GM21737 (cell line): ENCODE data around the gene SGPL1.

Source experiments
- ATAC-seq: cut with Tn5 transposase; IDR thresholded peaks from one replicate; pipeline ENCODE4 v1.9.1; 2021; ENCODE audit warnings: mild to moderate bottlenecking, moderate library complexity; ENCODE audit not compliant: unreplicated experiment

SGPL1 gene

GRCh38 chr10:70780370-70780760, 35.4 kb upstream of the SGPL1 start:
- no peak for ATAC-seq

GRCh38 chr10:70780772-70781171, 35.0 kb upstream of the SGPL1 start:
- ATAC-seq, result no peak

GRCh38 chr10:70781461-70782051, 34.2 kb upstream of the SGPL1 start:
- no peak for ATAC-seq

DNA sequence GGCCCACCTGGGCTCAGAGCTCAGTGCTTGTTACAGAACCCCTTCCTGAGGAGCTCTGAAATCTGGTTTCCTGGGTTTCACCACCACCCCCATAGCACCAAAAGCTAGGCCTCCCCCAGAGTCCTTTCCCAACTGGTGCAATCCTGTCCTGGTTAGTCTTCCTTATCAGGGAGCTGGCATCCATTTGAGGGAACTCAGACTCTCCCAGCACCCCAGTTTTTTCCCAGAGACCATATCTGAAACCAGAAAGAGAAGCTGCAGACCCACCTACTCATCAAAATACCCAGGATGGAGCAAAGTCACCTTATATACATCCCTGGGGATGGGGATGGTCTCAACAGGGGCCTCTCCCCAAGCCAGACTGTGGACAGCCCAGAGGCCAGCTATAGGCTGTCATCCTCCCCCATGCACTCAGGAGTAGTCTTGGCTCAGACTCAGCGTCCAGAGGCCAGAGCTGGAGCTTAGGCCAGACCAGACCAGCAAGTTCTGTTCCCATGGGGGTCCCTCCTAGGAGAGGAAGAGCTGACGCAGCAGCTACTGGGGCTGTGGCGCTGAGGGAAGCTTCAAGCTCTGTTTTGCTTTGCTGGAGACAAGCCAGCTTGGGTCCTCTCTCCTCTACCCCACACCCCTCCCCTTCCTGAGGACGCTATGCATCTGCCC, 33.5 kb upstream of the SGPL1 start:
- ATAC-seq, result no peak

DNA sequence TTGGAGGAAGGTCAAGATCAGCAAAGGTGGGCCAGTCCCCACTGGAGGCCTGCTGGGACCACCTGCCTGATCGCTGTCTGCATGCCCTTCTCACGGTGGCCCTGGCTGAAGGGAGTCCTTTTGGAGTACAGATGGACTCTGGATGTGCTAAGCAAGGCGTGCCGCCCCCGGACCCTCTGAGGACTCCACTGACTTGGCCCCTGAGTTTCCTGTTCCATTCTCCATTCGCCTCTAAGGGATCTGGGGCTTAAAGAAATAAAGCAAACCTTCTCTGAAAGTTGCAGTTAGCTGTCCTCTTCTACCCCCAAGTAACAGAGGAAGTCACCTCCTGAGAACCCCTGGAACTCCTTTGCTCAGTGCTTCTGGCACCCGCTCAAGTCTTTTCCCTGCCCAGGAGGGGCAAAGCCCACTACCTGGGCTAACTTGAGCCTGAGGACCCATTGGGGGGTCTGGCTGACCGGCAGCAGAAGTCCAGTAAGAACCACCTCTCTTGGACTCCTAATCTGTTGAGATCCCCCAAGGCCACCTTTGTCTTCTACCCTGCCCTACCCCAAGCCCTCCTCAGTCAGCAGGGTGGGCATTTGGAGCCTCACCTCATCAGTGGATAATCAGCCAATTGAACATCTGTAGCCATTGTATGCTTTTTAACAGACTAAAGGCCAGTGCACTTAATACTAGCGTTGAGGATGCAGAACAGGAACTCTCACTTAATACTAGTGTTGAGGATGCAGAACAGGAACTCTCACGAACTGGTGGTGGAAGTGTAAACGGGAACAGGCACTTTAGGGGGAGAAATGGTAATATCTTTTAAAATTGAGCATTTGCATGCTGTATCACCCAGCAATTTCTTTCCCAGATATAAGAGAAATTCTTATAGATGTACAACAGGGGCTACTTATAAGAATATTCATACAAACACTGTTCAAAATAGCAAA, 32.7 kb upstream of the SGPL1 start:
- no peak for ATAC-seq

DNA sequence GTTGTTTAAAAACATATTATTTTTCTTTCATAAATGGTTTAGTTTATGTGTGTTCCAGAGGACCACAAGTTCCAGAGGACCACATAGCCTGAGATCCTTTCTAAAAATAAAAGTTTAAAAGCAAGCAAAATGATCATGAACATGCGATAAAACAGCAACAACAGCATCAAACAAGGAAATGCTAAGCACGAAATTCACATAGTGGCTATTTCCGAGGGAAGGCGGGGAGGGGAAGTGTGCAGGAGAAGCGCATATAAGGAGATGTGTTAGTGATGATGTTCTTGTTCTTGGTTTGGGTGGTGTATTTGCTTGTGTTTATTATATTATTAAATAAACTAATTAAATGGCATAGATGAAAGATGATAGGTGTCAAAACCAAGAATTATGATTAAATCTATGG, 31.7 kb upstream of the SGPL1 start:
- ATAC-seq, result no peak

DNA sequence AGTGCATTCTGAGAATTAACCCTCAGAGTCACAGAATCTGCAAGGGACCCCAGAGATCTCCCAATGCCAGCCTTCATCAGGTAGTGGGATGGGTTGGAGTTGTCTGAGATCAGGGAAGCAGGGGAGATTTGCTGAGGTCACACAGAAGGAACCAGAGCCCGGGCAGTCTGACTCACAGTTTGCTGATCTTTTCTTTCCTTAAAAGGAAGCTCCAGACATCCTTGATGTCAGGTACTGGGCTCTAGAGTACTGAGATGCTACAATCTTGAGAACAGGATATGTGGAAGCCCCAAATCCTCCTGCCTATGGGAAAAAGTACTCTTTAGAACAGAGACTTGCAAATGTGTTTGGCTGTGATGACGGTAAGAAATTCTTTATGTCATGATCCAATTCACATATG, 31.3 kb upstream of the SGPL1 start:
- ATAC-seq, result no peak

- no peak for ATAC-seq
Observed at GRCh38 chr10:70785190-70785589, 30.6 kb upstream of the SGPL1 start, which contains the start of gene TBATA. Gene TBATA (minus strand): TSS chr10:70785377. CDS start chr10:70783379, 1,998 bp downstream.

- ATAC-seq, result no peak
Observed at GRCh38 chr10:70786799-70787415, 28.8 kb upstream of the SGPL1 start.

DNA sequence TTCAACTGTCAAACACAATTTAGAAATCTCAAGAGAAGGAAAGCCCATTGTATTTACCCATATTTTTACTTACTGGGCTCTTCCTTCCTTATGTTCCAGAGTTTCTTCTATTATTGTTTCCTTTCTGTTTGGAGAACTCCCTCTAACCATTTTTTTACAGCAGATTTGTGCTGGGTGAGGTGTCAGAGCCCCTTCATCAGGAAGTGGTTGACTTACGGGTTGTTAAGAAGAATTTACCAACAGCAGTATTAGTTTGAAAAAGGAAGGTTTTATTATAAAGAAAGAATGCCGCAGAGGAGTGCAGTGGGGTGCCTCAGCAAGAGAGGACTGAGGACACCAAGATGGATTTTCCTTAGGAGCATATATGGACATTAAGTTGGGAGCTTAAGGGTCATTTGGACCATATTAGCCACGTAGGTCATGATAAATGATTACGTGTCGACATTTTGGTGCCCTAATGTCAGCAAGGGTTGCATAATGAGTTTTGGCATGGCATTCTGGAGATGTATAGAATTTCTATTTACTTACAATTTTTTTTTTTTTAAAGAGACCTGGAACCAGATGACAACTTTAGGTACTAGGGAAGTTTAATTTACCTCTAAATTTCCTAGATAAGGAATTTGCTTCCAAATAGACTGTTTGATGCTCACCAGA, 24.2 kb upstream of the SGPL1 start:
- no peak for ATAC-seq

DNA sequence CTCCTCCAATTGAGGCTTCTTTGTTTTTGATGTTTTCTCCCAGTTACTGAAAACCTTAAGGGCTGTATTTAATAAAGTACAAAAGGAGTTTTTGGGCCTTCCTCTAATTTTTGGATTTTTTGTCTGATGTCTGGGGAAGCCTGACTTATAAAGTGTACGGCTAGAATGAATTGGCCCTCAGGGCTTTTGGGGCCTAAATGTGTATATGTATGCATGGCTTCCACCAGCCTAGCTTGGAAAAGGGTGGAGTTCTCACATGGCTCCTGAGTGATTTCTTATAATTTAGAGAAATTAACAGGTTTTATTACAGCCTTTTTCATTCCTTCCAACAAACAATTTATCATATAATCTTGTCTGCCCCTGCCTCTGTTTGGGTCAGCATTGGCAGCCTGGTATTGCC, 20.1 kb upstream of the SGPL1 start:
- no peak for ATAC-seq

DNA sequence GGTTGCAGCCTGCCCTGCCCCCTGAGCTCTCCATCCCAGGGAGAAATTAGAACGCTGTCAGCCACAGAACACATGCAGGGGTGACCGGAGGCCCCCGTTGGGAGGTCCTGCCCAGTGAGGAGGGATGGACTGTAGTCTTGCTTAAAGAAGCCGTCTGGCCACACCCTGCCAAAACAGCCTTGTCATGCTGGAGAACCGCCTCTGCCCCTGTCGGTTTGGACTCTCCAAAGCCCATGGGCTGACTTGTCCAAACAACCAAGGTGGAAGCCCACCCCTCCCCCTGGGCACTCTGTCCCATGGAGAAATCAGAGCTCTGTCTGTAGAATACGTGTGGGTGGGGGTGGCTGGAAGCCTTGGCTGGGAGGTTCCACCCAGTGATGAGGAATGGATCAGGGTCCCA, 17.9 kb upstream of the SGPL1 start:
- ATAC-seq, result no peak

GRCh38 chr10:70799124-70799523, 16.6 kb upstream of the SGPL1 start:
- ATAC-seq, result no peak

GRCh38 chr10:70801854-70802253, 13.9 kb upstream of the SGPL1 start:
- ATAC-seq, result no peak

DNA sequence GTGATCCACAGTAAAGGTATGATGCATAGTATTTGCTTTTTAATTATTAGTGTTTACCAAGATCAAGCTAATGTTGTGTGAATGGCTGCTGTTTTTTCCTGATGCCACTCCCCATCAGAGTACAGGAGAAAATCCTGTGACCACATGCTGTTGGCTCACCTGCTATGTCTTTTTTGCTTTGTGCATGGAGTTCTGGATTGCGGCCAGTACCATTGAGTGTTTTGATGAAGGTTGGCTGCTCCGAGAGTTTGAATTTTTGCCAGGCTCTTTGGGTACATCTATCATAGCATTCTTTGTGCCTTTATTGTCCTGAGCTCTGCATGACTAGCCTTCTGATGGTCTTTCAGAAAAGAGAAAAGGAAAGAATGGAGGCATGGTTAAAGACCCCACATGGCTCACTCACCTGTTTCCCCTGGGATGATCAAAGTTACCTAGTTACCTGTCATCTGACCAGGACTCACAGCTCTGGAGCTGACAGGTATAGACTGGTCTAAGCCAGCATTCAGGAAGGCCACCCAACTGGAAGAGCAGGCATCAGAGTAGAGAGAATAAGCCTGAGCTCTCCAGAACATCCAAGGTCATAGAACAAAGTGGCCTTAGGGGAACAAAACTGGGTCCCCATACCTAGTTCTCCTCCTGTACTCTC, 11.8 kb upstream of the SGPL1 start:
- ATAC-seq, result no peak

- ATAC-seq, result no peak
Observed at GRCh38 chr10:70804421-70804808, 11.3 kb upstream of the SGPL1 start.

DNA sequence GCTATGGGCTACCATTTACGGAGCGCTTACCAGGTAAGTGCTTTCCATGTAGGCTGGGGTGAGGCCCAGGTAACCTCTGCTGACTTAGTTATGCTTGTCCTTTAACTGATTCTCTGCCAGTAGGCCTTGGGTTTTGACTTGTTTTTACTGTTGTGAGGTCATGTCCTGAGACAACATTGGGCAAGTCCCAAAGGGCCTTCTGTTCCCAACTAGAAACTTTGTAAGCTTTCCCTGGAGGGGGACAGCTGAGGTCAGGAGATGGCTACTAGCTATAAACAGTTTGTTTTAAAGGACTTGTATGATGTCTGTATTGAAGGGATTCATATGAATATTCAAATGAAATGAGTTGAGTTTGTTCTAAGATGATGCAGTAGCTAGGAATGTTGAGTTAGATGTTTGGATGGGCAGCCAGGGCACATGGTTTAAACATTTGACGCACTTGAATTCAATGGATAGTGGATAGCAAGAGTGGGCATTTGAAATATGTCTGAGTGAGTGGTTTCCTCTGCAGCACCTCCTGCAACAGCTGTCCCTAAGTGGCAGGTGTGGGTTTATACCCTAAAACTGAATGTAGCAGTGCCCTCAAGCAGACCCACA, 10.0 kb upstream of the SGPL1 start:
- no peak for ATAC-seq

DNA sequence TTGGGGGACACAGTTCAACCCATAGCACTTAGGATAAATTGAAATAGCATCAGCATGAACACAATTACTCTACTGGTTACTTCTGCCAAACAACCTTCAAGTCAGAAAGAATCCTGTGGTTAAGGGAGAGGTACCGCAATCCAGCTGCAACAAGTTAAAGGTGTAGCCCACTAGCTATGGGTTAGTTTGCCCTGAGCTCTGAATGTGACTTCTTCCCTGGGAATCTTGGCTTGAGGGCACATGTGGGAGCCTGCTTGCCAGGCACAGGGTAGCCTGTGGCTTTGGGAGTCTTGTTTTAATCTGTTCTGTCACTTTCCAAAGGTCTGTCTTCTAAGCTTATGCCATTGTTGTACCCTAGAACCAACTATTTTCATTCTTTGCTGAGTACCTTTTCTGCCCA, 8.9 kb upstream of the SGPL1 start:
- no peak for ATAC-seq

DNA sequence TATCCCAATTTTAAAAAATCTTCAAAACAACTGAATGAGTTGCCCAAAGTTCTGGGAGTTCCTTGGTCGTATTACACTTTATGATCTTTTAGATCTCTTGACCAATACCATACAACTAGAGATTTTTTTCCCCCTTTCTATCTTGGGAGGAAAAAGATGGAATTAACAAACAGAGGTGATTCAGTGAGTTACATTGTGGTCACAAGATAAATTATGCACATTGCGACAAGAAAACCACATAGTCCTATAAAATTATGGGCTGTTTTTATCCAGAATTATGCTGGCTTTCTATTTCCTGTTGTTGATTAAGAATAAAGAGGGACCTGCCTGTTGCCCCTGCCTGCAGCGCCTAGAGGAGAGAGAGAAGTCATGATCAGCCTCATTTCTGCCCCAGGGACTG, 8.2 kb upstream of the SGPL1 start:
- ATAC-seq, result no peak

- ATAC-seq, result no peak
Observed at GRCh38 chr10:70809011-70809611, 6.6 kb upstream of the SGPL1 start.
